ENCODE measurements around the gene PRKG2. TPM values are rescaled to one million over a fixed set of nuclear protein-coding genes. Genes with fewer than 3 reads are reported as not detected.

PRKG2 gene
- total and polyA plus RNA-seq, 2 donors (not counting 3 experiments of a cell fraction or from before 2014, with no cell fraction given), result not detected

GRCh38 chr4:81038636-81039350, 176.2 kb downstream of the PRKG2 start:
- DNase-seq (ENCODE audit: low read depth, low spot score), result no peak
- Histone ChIP-seq H3K4me1 (ENCODE audit: control insufficient read depth, extremely low read depth, insufficient read depth, low read length) (no peaks in the 10 kb centered on the region), H4K20me1 (replicated peaks; ENCODE audit: control insufficient read depth, extremely low read depth, insufficient read depth, low read length) (no peaks in the 10 kb centered on the region), H3K4me2 (ENCODE audit: insufficient read depth, low read length) (no peak overlapping the region), H2AFZ (ENCODE audit: low read depth, low read length) (no peak overlapping the region), H3K9me1 (replicated peaks; ENCODE audit: control insufficient read depth, extremely low read depth, insufficient read depth, low read length) (no peaks in the 10 kb centered on the region), H3K27ac (ENCODE audit: insufficient read depth, low read depth, low read length) (no peak overlapping the region), H3K9ac (replicated peaks; ENCODE audit: extremely low read depth, insufficient read depth, low read length) (no peak overlapping the region), H3K36me3 (ENCODE audit: control insufficient read depth in 2 of 2, extremely low read depth in 1 of 2, insufficient read depth in 2 of 2, low read length in 2 of 2) (no peaks in the 10 kb centered on the region), H3K27me3 (ENCODE audit: control insufficient read depth in 2 of 2, insufficient read depth in 2 of 2, low read length in 2 of 2) (no peaks in the 10 kb centered on the region), H3K4me3 (replicated peaks in 1 of 3; ENCODE audit: insufficient read depth in 1 of 3, low read depth in 1 of 3, low read length in 3 of 3) (no peak overlapping the region), H3K9me3 (replicated peaks; ENCODE audit: control insufficient read depth, insufficient read depth, low read length) (no peaks in the 10 kb centered on the region), H3K79me2 (ENCODE audit: control insufficient read depth, insufficient read depth, low read length) (no peaks in the 10 kb centered on the region)
- no peak for TF ChIP-seq CTCF (IDR thresholded peaks at IDR 0.05; ENCODE audit: extremely low read depth in 1 of 2, insufficient read depth in 1 of 2, low read depth in 1 of 2, low read length in 2 of 2)
- TF ChIP-seq JUN (IDR thresholded peaks at IDR 0.05; ENCODE audit: borderline replicate concordance, insufficient read depth, insufficient read length, low read depth), result no peak
- no peak for TF ChIP-seq MAX (IDR thresholded peaks at IDR 0.05; ENCODE audit: insufficient read depth, insufficient read length)
- TF ChIP-seq POLR2AphosphoS5 (IDR thresholded peaks at IDR 0.05; ENCODE audit: insufficient read depth, low read depth, low read length), result no peak
- no peak for TF ChIP-seq EZH2 (IDR thresholded peaks at IDR 0.05; ENCODE audit: borderline replicate concordance, low read depth, low read length, severe bottlenecking)
- TF ChIP-seq MYC (IDR thresholded peaks at IDR 0.05; ENCODE audit: low read depth, low read length), result no peak
- TF ChIP-seq FOS (IDR thresholded peaks at IDR 0.05; ENCODE audit: borderline replicate concordance, insufficient read depth, low read length), result no peak
- TF ChIP-seq POLR2A (IDR thresholded peaks at IDR 0.05; ENCODE audit: low read depth, low read length), result no peak
- no peak for TF ChIP-seq GATA2 (IDR thresholded peaks at IDR 0.05; ENCODE audit: insufficient read depth, insufficient read length, low read depth, low read length)
- no peak for FAIRE-seq
- no TSS peak for BruUV-seq (replicated peaks)
- CTCF ChIA-PET, result interaction anchor here (1.3 to 2.4 kb wide), 6 partner anchors 9 to 680 kb away, joined by 3 to 21 read pairs (median 4); partner anchors contain the start of gene BMP3
- intact Hi-C loops (cut with micrococcal nuclease) (no loop called here), dilution Hi-C loops (cut with MboI; ENCODE audit: extremely low pct_ligation_motif_present, low sequenced_read_pairs) (no loop called here)
- POLR2A ChIA-PET, result no interaction called here

Other genes with a start within 250 kb of the PRKG2 start
- gene BMP3, start 184.5 kb downstream of the PRKG2 start, total RNA-seq, result not detected in 2 replicates
- not detected in 2 replicates for gene BMP3, start 184.5 kb downstream of the PRKG2 start, polyA plus RNA-seq

All from endothelial cell of umbilical vein (primary cell).